ENCODE data around the gene SLC24A4. TPM values are rescaled to one million over a fixed set of nuclear protein-coding genes. Genes with fewer than 3 reads are reported as not detected.

The SLC24A4 gene
- total and polyA plus RNA-seq, 3 donors from 2014 or later = 3.6 to 10.6 (median 8.5) TPM

GRCh38 chr14:92368001-92368400 is 45.0 kb downstream of the SLC24A4 start:
- 62 to 74% methylated on average over 6 of the region's 6 CpGs for WGBS, 2 donors
- TF ChIP-seq POLR2A (IDR thresholded peaks at IDR 0.05) = no peak
- TF ChIP-seq, protein P1, sequence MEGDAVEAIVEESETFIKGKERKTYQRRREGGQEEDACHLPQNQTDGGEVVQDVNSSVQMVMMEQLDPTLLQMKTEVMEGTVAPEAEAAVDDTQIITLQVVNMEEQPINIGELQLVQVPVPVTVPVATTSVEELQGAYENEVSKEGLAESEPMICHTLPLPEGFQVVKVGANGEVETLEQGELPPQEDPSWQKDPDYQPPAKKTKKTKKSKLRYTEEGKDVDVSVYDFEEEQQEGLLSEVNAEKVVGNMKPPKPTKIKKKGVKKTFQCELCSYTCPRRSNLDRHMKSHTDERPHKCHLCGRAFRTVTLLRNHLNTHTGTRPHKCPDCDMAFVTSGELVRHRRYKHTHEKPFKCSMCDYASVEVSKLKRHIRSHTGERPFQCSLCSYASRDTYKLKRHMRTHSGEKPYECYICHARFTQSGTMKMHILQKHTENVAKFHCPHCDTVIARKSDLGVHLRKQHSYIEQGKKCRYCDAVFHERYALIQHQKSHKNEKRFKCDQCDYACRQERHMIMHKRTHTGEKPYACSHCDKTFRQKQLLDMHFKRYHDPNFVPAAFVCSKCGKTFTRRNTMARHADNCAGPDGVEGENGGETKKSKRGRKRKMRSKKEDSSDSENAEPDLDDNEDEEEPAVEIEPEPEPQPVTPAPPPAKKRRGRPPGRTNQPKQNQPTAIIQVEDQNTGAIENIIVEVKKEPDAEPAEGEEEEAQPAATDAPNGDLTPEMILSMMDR (IDR thresholded peaks at IDR 0.05) = no peak

DNA sequence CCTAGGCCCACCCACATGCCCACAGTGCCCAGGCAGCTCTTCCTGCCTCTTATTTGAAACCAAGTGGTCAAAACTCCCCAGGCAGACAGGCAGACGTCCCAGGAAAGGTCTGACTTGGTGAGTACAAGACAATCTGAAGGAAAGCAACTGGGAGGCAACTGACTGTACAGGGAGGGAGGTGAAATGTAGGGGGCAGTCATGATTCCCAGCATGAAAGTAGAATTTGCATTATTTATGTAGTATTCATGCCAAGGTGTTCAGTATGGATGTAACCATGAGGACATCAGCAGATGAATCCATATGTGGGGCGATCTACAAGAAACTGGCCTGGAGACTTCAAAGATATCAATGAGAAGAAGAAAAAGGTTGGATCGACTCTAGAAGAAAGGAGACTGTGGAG is 46.1 kb downstream of the SLC24A4 start:
- Histone ChIP-seq H3K36me3 (ENCODE audit: low read depth, missing control alignments) (no peaks in the 10 kb centered on the region), H3K4me1 (no peaks in the 10 kb centered on the region), H3K27me3 (no peaks in the 10 kb centered on the region), H3K27ac (no peak overlapping the region), H3K9me3 (no peaks in the 10 kb centered on the region), H3K4me3 (no peak overlapping the region)
- intact Hi-C loops (cut with DNase I; ENCODE audit: low total_unique reads) = no loop called here
- no peak for DNase-seq
- TF ChIP-seq POLR2A (IDR thresholded peaks at IDR 0.05) = no peak
- TF ChIP-seq, protein P1 (IDR thresholded peaks at IDR 0.05) = no peak
- 89 to 92% methylated on average over 3 of the region's 3 CpGs for WGBS, 2 donors

More at GRCh38 chr14:92368001-92368400, 45.0 kb downstream of the SLC24A4 start:
- no peaks in the 10 kb centered on the region for H3K9me3 ChIP-seq
- H3K4me3 ChIP-seq = no peak overlapping the region
- H3K27ac ChIP-seq = no peak overlapping the region
- no peaks in the 10 kb centered on the region for H3K36me3 ChIP-seq (ENCODE audit: low read depth, missing control alignments)
- no peaks in the 10 kb centered on the region for H3K4me1 ChIP-seq
- DNase-seq = no peak
- no peaks in the 10 kb centered on the region for H3K27me3 ChIP-seq
- intact Hi-C loops (cut with DNase I; ENCODE audit: low total_unique reads) = no loop called here

GRCh38 chr14:92372230-92372629 is 49.3 kb downstream of the SLC24A4 start:
- 83 to 96% methylated on average over 2 of the region's 2 CpGs for WGBS, 2 donors
- no peak for DNase-seq
- Histone ChIP-seq H3K9me3 (no peaks in the 10 kb centered on the region), H3K27me3 (no peaks in the 10 kb centered on the region), H3K4me3 (no peak overlapping the region), H3K36me3 (ENCODE audit: low read depth, missing control alignments) (no peaks in the 10 kb centered on the region), H3K27ac (no peak overlapping the region), H3K4me1 (no peaks in the 10 kb centered on the region)
- no peak for TF ChIP-seq POLR2A (IDR thresholded peaks at IDR 0.05)
- TF ChIP-seq, protein P1 (IDR thresholded peaks at IDR 0.05) = no peak
- intact Hi-C loops (cut with DNase I; ENCODE audit: low total_unique reads) = no loop called here

- WGBS, 2 donors = 66 to 75% methylated on average over 7 of the region's 7 CpGs
- H3K4me1 ChIP-seq = no peaks in the 10 kb centered on the region
- H3K27ac ChIP-seq = no peak overlapping the region
These were observed 50.4 kb downstream of the SLC24A4 start for GRCh38 chr14:92373336-92373735.

DNA sequence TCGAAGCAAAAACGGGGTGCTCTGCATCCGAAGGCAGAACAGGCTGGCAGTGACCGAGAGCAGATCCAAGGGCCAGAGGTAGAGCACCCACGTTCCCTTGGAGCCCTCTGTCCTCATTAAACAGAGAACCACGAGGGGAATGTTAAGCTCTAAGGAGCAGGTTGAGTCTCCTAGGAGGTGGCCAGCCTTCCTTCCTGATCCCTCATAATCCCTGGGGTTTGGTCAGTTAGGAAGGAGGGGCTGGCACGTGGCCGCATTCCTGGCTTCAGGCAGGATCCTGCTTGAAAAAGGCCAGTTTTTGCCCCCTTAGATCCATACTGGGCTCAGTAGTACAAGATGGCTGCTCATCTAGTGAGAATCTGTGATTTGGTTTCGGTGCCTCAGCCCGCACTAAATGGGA is 57.2 kb downstream of the SLC24A4 start:
- Histone ChIP-seq H3K27ac (no peak overlapping the region), H3K36me3 (ENCODE audit: low read depth, missing control alignments) (no peaks in the 10 kb centered on the region), H3K27me3 (no peaks in the 10 kb centered on the region), H3K4me3 (no peak overlapping the region), H3K9me3 (no peaks in the 10 kb centered on the region), H3K4me1 (no peaks in the 10 kb centered on the region)
- no peak for TF ChIP-seq POLR2A (IDR thresholded peaks at IDR 0.05)
- TF ChIP-seq, protein P1 (IDR thresholded peaks at IDR 0.05) = no peak
- DNase-seq = no peak
- WGBS, 2 donors = 91 to 96% methylated on average over 10 of the region's 10 CpGs
- intact Hi-C loops (cut with DNase I; ENCODE audit: low total_unique reads) = no loop called here

More at GRCh38 chr14:92373336-92373735, 50.4 kb downstream of the SLC24A4 start:
- Histone ChIP-seq H3K27me3 (no peaks in the 10 kb centered on the region), H3K4me3 (no peak overlapping the region), H3K36me3 (ENCODE audit: low read depth, missing control alignments) (no peaks in the 10 kb centered on the region), H3K9me3 (no peaks in the 10 kb centered on the region)
- TF ChIP-seq, protein P1 (IDR thresholded peaks at IDR 0.05) = no peak
- no peak for TF ChIP-seq POLR2A (IDR thresholded peaks at IDR 0.05)
- DNase-seq = no peak
- intact Hi-C loops (cut with DNase I; ENCODE audit: low total_unique reads) = no loop called here

Data from testis (tissue), 3 donors.